A673 (cell line): ENCODE measurements around the gene CCAR1. TPM values are rescaled to one million over a fixed set of nuclear protein-coding genes. Genes with fewer than 3 reads are reported as not detected.
"Not testable (repeated sequence)": the region's sequence is repeated elsewhere in the genome, so short reads cannot be mapped to it uniquely, and the experiment has no call there.

Experiments
- BruUV-seq: library from RNA; stranded (reverse); fragments of 400-500 nt; replicated peaks from 2 replicates; lab custom pipeline; 2021; lab: Mats Ljungman, UMichigan
- CTCF ChIA-PET: fragments of 300-600 bp; sonication (Branson Sonifier 250); formaldehyde crosslinking; loops from one replicate; lab custom pipeline; 2022; ENCODE audit warnings: antibody characterized with exemption; lab: Charles Lee
- POLR2A ChIA-PET: fragments of 300-600 bp; sonication (Branson Sonifier 250); formaldehyde crosslinking; loops from one replicate; lab custom pipeline; 2022; ENCODE audit warnings: antibody characterized with exemption; ENCODE audit not compliant: low non-redundant PET; lab: Charles Lee
- DNase-seq: peaks from one replicate; pipeline ENCODE4 v3.0.0-alpha.2; 2015; ENCODE audit warnings: low spot score
- H3K27ac ChIP-seq: fragments of 200-600 bp; sonication (generic); 2 replicates; pipeline ENCODE4 v1.5.1; 2016; ENCODE audit warnings: mixed run types, low read depth, mild to moderate bottlenecking, mixed read lengths, antibody characterized with exemption, low read length; ENCODE audit not compliant: poor library complexity, severe bottlenecking
- H3K27me3 ChIP-seq: fragments of 200-600 bp; sonication (generic); replicated peaks from 2 replicates; pipeline ENCODE4 v1.6.1; 2017; ENCODE audit warnings: mixed run types, low read depth, mild to moderate bottlenecking, mixed read lengths, antibody characterized with exemption, low read length; ENCODE audit not compliant: insufficient read depth, poor library complexity
- H3K36me3 ChIP-seq: fragments of 200-600 bp; sonication (generic); 2 replicates; pipeline ENCODE4 v1.6.1; 2016; ENCODE audit warnings: mixed run types, mild to moderate bottlenecking, mixed read lengths, antibody characterized with exemption, low read length; ENCODE audit not compliant: insufficient read depth, poor library complexity, severe bottlenecking
- H3K4me1 ChIP-seq: fragments of 200-600 bp; sonication (generic); 2 replicates; pipeline ENCODE4 v1.6.1; 2017; ENCODE audit warnings: mixed run types, mild to moderate bottlenecking, mixed read lengths, antibody characterized with exemption, low read length; ENCODE audit not compliant: insufficient read depth, poor library complexity, severe bottlenecking
- H3K4me3 ChIP-seq: fragments of 200-600 bp; sonication (generic); 2 replicates; pipeline ENCODE4 v1.5.1; 2016; ENCODE audit warnings: low read depth, mixed run types, mild to moderate bottlenecking, mixed read lengths, low read length; ENCODE audit not compliant: poor library complexity, severe bottlenecking
- H3K9me3 ChIP-seq: fragments of 200-600 bp; sonication (generic); 2 replicates; pipeline ENCODE4 v1.6.1; 2016; ENCODE audit warnings: mixed run types, low read depth, mild to moderate bottlenecking, mixed read lengths, antibody characterized with exemption, low read length; ENCODE audit not compliant: poor library complexity, severe bottlenecking
- EZH2 ChIP-seq: fragments of 200-600 bp; sonication (generic); IDR thresholded peaks from 2 replicates; pipeline ENCODE4 v1.6.1; 2017; ENCODE audit warnings: borderline replicate concordance, low read depth, mild to moderate bottlenecking, mixed read lengths, antibody characterized with exemption, low read length; ENCODE audit not compliant: poor library complexity, severe bottlenecking
- intact Hi-C: fragments of 100-400 bp; cut with micrococcal nuclease; formaldehyde crosslinking; loops from one replicate; pipeline ENCODE4 v1.10.0; 2022; ENCODE audit not compliant: unreplicated experiment
- total RNA-seq: library from RNA; stranded (reverse); gene quantifications from 2 replicates; pipeline ENCODE4 v1.2.3, GENCODE V29; 2021
- TF ChIP-seq, protein P1 (sequence below): fragments of 300-800, 200-600 bp; sonication (generic); conservative IDR thresholded peaks from 2 replicates; pipeline ENCODE4 v1.5.1; 2017; ENCODE audit warnings: low read depth, mild to moderate bottlenecking, antibody characterized with exemption, low read length, moderate library complexity, mixed read lengths

The CCAR1 gene
- total RNA-seq, 1 experiment from 2014 or later = 141 TPM

DNA sequence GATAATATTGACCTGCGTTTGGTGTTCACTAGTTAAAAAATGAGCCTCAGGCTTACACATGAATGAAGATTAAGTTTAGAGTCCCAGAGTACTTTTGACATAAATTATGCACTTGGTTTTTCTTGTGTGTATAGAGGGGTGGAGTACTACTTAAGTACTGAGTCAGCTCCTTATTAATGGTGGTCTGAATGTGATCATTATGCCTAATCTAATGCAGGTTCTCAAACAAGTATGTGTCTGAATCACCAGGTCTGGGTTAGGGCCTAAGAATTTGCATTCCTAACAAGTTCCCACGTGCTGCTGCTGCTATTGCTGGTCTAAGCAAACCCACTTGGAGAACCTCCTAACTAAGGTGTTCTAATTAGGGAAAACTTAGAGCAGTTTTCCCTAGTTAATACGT lies 75.6 kb downstream of the CCAR1 start:
- Histone ChIP-seq H3K27ac (no peak overlapping the region), H3K4me1 (no peaks in the 10 kb centered on the region), H3K9me3 (no peaks in the 10 kb centered on the region), H3K36me3 (peaks cover 32% of the 10 kb centered on the region), H3K4me3 (no peak overlapping the region), H3K27me3 (no peaks in the 10 kb centered on the region)
- intact Hi-C loops = no loop called here
- DNase-seq = no peak
- TF ChIP-seq, protein P1, sequence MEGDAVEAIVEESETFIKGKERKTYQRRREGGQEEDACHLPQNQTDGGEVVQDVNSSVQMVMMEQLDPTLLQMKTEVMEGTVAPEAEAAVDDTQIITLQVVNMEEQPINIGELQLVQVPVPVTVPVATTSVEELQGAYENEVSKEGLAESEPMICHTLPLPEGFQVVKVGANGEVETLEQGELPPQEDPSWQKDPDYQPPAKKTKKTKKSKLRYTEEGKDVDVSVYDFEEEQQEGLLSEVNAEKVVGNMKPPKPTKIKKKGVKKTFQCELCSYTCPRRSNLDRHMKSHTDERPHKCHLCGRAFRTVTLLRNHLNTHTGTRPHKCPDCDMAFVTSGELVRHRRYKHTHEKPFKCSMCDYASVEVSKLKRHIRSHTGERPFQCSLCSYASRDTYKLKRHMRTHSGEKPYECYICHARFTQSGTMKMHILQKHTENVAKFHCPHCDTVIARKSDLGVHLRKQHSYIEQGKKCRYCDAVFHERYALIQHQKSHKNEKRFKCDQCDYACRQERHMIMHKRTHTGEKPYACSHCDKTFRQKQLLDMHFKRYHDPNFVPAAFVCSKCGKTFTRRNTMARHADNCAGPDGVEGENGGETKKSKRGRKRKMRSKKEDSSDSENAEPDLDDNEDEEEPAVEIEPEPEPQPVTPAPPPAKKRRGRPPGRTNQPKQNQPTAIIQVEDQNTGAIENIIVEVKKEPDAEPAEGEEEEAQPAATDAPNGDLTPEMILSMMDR = no peak
- no TSS peak for BruUV-seq
- CTCF ChIA-PET = no interaction called here
- POLR2A ChIA-PET = interaction anchor here (0.6 kb wide), 1 partner anchor 74 kb away, joined by 5 read pairs; no protein-coding TSS in a partner anchor

DNA sequence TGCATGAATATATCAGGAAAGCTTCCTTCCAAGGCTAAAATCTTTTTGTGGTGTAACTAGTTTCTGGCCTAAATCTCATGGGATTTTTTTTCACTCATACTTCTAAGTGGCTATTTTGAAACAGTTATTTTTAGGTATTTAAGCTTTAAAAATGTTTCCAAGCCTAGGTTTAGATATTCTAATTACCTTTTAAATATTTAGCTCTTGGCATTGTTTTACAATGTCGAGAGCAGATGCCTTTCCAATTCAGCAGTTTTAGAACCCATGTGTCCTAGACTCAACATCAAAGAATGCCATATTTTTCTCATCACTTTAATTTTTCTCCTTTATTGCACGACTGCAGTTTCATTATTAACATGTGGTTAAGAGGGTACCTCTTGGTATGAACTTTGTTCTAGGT lies 79.2 kb downstream of the CCAR1 start:
- no TSS peak for BruUV-seq
- Histone ChIP-seq H3K27ac (no peak overlapping the region), H3K27me3 (no peaks in the 10 kb centered on the region), H3K9me3 (no peaks in the 10 kb centered on the region), H3K4me1 (no peaks in the 10 kb centered on the region), H3K36me3 (peaks cover 5% of the 10 kb centered on the region), H3K4me3 (no peak overlapping the region)
- no peak for DNase-seq
- ChIA-PET CTCF (no interaction called here), POLR2A (no interaction called here)
- TF ChIP-seq, protein P1 = no peak
- TF ChIP-seq EZH2 = no peak
- intact Hi-C loops = no loop called here

DNA sequence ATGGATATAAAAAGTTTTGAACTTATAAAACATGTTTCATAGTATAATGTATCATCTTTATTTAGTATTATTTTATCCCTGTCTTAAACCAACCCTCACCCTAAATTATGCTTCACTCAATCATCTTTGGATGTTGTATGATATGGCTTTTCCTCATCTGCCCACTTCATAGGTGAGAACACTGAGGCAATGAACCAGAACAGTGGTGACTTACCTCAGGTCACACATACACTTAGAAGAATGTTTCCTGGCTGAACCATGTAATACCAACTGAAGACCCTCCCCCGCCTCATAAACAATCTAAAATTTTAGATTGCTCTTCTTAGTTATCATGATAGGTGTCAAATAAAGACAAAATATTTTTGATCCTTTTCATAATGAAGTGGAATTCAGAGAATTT lies 83.7 kb downstream of the CCAR1 start:
- POLR2A ChIA-PET = no interaction called here
- no peak overlapping the region for H3K4me3 ChIP-seq
- intact Hi-C loops = no loop called here
- H3K27ac ChIP-seq = no peak overlapping the region
- BruUV-seq = no TSS peak
- no peaks in the 10 kb centered on the region for H3K9me3 ChIP-seq
- peaks cover 2% of the 10 kb centered on the region for H3K36me3 ChIP-seq
- H3K27me3 ChIP-seq = no peaks in the 10 kb centered on the region
- H3K4me1 ChIP-seq = no peaks in the 10 kb centered on the region
- no peak for DNase-seq
- CTCF ChIA-PET = no interaction called here
- no peak for TF ChIP-seq EZH2
- TF ChIP-seq, protein P1 = no peak

DNA sequence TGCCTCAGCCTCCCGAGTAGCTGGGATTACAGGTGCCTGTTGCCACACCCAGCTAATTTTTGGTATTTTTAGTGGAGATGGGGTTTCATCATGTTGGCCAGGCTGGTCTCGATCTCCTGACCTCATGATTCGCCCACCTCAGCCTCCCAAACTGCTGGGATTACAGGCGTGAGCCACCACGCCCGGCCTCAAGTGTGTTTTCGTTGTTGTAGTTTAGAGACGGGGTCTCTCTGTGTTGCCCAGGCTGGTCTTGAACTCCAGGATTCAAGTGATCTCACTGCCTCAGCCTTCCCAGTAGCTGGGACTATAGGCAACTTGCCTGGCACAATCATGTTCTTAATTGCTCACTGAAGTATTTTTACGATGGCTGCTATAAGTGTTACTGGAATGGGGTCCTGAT lies 89.8 kb downstream of the CCAR1 start:
- H3K27ac ChIP-seq, POLR2A ChIA-PET, BruUV-seq, intact Hi-C loops, H3K4me3 ChIP-seq, H3K27me3 ChIP-seq, CTCF ChIA-PET, H3K9me3 ChIP-seq, H3K36me3 ChIP-seq, DNase-seq: not testable (repeated sequence)
- H3K4me1 ChIP-seq = peaks cover 12% of the 10 kb centered on the region
